OCI-LY1 (cell line): ENCODE measurements around the gene NOL8.

Experiments
- H2AFZ ChIP-seq: fragments of 200-600 bp; sonication (generic), shearing (Covaris generic); 2 replicates; pipeline ENCODE4 v1.6.0; 2014; ENCODE audit warnings: antibody characterized with exemption, mild to moderate bottlenecking, low read length
- H3F3A ChIP-seq: fragments of 200-600 bp; sonication (generic), shearing (Covaris generic); 2 replicates; pipeline ENCODE4 v1.6.0; 2014; ENCODE audit warnings: mild to moderate bottlenecking, antibody characterized with exemption, low read length, moderate library complexity; ENCODE audit not compliant: insufficient read depth
- H3K27ac ChIP-seq: fragments of 200-600 bp; sonication (generic); 2 replicates; pipeline ENCODE4 v1.5.1; 2014; ENCODE audit warnings: low read length, mixed run types, mild to moderate bottlenecking, low read depth; ENCODE audit not compliant: poor library complexity, severe bottlenecking
- H3K27me3 ChIP-seq: fragments of 200-600 bp; sonication (generic); 2 replicates; pipeline ENCODE4 v1.6.0; 2014; ENCODE audit warnings: antibody characterized with exemption, mild to moderate bottlenecking, low read length, moderate library complexity; ENCODE audit not compliant: insufficient read depth
- H3K36me3 ChIP-seq: fragments of 200-600 bp; sonication (generic); 2 replicates; pipeline ENCODE4 v1.6.1; 2014; ENCODE audit warnings: mild to moderate bottlenecking, antibody characterized with exemption, low read length, moderate library complexity, mixed read lengths; ENCODE audit not compliant: insufficient read depth
- H3K4me1 ChIP-seq: fragments of 200-600 bp; sonication (generic); 2 replicates; pipeline ENCODE4 v1.5.1; 2014; ENCODE audit warnings: mild to moderate bottlenecking, low read length, moderate library complexity; ENCODE audit not compliant: insufficient read depth, severe bottlenecking
- H3K4me2 ChIP-seq: fragments of 200-600 bp; sonication (generic), shearing (Covaris generic); 2 replicates; pipeline ENCODE4 v1.6.1; 2014; ENCODE audit warnings: low read length
- H3K4me3 ChIP-seq: fragments of 200-600 bp; sonication (generic); 2 replicates; pipeline ENCODE4 v1.5.1; 2014; ENCODE audit warnings: low read length, low read depth, mild to moderate bottlenecking, mixed read lengths; ENCODE audit not compliant: poor library complexity, severe bottlenecking
- H3K79me2 ChIP-seq: fragments of 200-600 bp; shearing (Covaris generic); 2 replicates; pipeline ENCODE4 v1.6.1; 2016; ENCODE audit warnings: mixed run types, low read length, mixed read lengths; ENCODE audit not compliant: insufficient read depth
- H3K9ac ChIP-seq: fragments of 200-600 bp; sonication (generic), shearing (Covaris generic); 2 replicates; pipeline ENCODE4 v1.6.1; 2014; ENCODE audit warnings: mild to moderate bottlenecking, low read length, mixed read lengths
- H3K9me2 ChIP-seq: fragments of 200-600 bp; sonication (generic), shearing (Covaris generic); 2 replicates; pipeline ENCODE4 v1.6.1; 2014; ENCODE audit warnings: low read depth, mild to moderate bottlenecking, low read length, mixed read lengths
- H3K9me3 ChIP-seq: fragments of 200-600 bp; shearing (Covaris generic); 2 replicates; pipeline ENCODE4 v1.6.1; 2014; ENCODE audit warnings: low read length, mixed read lengths
- H4K20me1 ChIP-seq: fragments of 200-600 bp; sonication (generic), shearing (Covaris generic); 2 replicates; pipeline ENCODE4 v1.6.0; 2016; ENCODE audit warnings: mild to moderate bottlenecking, low read length; ENCODE audit not compliant: insufficient read depth
- CTCF ChIP-seq: fragments of 200-600 bp; sonication (generic), shearing (Covaris generic); IDR thresholded peaks from 2 replicates; pipeline ENCODE4 v1.5.1; 2017; ENCODE audit warnings: mild to moderate bottlenecking, antibody characterized with exemption, low read length, moderate library complexity, mixed read lengths
- EZH2 ChIP-seq: fragments of 200-600 bp; sonication (generic), shearing (Covaris generic); IDR thresholded peaks from 2 replicates; pipeline ENCODE4 v1.8.0; 2017; ENCODE audit warnings: borderline replicate concordance, mixed run types, mild to moderate bottlenecking, antibody characterized with exemption, low read length, moderate library complexity, mixed read lengths

The NOL8 gene

GRCh38 chr9:92342825-92343488 is 17.8 kb upstream of the NOL8 start:
- Histone ChIP-seq H3K4me3 (no peak overlapping the region), H3K9me3 (no peaks in the 10 kb centered on the region), H3K4me1 (no peaks in the 10 kb centered on the region), H2AFZ (no peak overlapping the region), H3K27ac (no peak overlapping the region), H4K20me1 (no peaks in the 10 kb centered on the region), H3F3A (no peaks in the 10 kb centered on the region), H3K4me2 (no peak overlapping the region), H3K9ac (no peak overlapping the region), H3K79me2 (no peaks in the 10 kb centered on the region), H3K9me2 (no peaks in the 10 kb centered on the region), H3K27me3 (no peaks in the 10 kb centered on the region), H3K36me3 (peaks cover 38% of the 10 kb centered on the region)
- TF ChIP-seq CTCF (no peak), EZH2 (no peak)

- H3K9ac ChIP-seq: no peak overlapping the region
- H3K9me3 ChIP-seq: no peaks in the 10 kb centered on the region
- H3K27ac ChIP-seq: no peak overlapping the region
- no peak overlapping the region for H3K4me3 ChIP-seq
- H3K4me1 ChIP-seq: no peaks in the 10 kb centered on the region
- no peak overlapping the region for H2AFZ ChIP-seq
- H3K79me2 ChIP-seq: no peaks in the 10 kb centered on the region
- H3K36me3 ChIP-seq: peaks cover 40% of the 10 kb centered on the region
- no peaks in the 10 kb centered on the region for H3F3A ChIP-seq
- no peaks in the 10 kb centered on the region for H3K9me2 ChIP-seq
- no peak for TF ChIP-seq EZH2
- no peak for TF ChIP-seq CTCF
- H4K20me1 ChIP-seq: no peaks in the 10 kb centered on the region
- no peak overlapping the region for H3K4me2 ChIP-seq
- H3K27me3 ChIP-seq: no peaks in the 10 kb centered on the region
Measured at GRCh38 chr9:92341578-92341977, 16.4 kb upstream of the NOL8 start.

- Histone ChIP-seq H3K27me3 (no peaks in the 10 kb centered on the region), H3K4me3 (no peak overlapping the region)
Measured at GRCh38 chr9:92333282-92333634, 8.1 kb upstream of the NOL8 start.

More at GRCh38 chr9:92333282-92333634, 8.1 kb upstream of the NOL8 start:
- H2AFZ ChIP-seq: no peak overlapping the region
- no peak overlapping the region for H3K27ac ChIP-seq
- no peak overlapping the region for H3K9ac ChIP-seq
- no peaks in the 10 kb centered on the region for H3F3A ChIP-seq
- no peaks in the 10 kb centered on the region for H3K9me2 ChIP-seq
- H3K79me2 ChIP-seq: peaks cover 6% of the 10 kb centered on the region; the same call in 1 of the 2 replicates
- H3K36me3 ChIP-seq: peaks cover 40% of the 10 kb centered on the region
- H4K20me1 ChIP-seq: no peaks in the 10 kb centered on the region
- H3K4me1 ChIP-seq: peaks cover 1% of the 10 kb centered on the region
- no peaks in the 10 kb centered on the region for H3K9me3 ChIP-seq
- no peak overlapping the region for H3K4me2 ChIP-seq
- no peak for TF ChIP-seq CTCF
- no peak for TF ChIP-seq EZH2
